Liver (tissue), 9 donors: ENCODE results near the gene GLIS1. TPM values are rescaled to one million over a fixed set of nuclear protein-coding genes. Genes with fewer than 3 reads are reported as not detected.

Experiments
- DNase-seq: peaks from one replicate; pipeline ENCODE4 v3.0.0-alpha.2; 2017; ENCODE audit warnings: low spot score
- H3K27ac ChIP-seq, 2 donors: one replicate each; pipeline ENCODE4 v1.7.0; 2013; ENCODE audit warnings: inconsistent platforms in 2 of 2, low read length in 2 of 2, control low read depth in 1 of 2, low read depth in 1 of 2, mild to moderate bottlenecking in 1 of 2
- H3K27me3 ChIP-seq, 4 donors: one replicate each; pipeline versions ENCODE4 v1.6.1 to v1.7.0; 2013; ENCODE audit warnings: low read length in 3 of 4, inconsistent platforms in 1 of 4, mild to moderate bottlenecking in 1 of 4, moderate library complexity in 1 of 4; ENCODE audit not compliant: control insufficient read depth in 4 of 4, insufficient read depth in 4 of 4
- H3K36me3 ChIP-seq, 4 donors: one replicate each; pipeline versions ENCODE4 v1.6.1 to v1.7.0; 2013; ENCODE audit warnings: low read length in 3 of 4, mild to moderate bottlenecking in 3 of 4, low read depth in 1 of 4, moderate library complexity in 1 of 4; ENCODE audit not compliant: control insufficient read depth in 4 of 4, insufficient read depth in 3 of 4
- H3K4me1 ChIP-seq, 4 donors: one replicate each; pipeline versions ENCODE4 v1.6.1 to v1.7.0; 2013; ENCODE audit warnings: low read length in 3 of 4, mild to moderate bottlenecking in 3 of 4, moderate library complexity in 1 of 4; ENCODE audit not compliant: control insufficient read depth in 4 of 4, insufficient read depth in 4 of 4
- H3K4me3 ChIP-seq, 3 donors: one replicate each; pipeline versions ENCODE4 v1.6.1 to v1.7.0; 2013; ENCODE audit warnings: low read length in 3 of 3, control low read depth in 1 of 3, low read depth in 1 of 3, mild to moderate bottlenecking in 1 of 3
- H3K9ac ChIP-seq, 2 donors: one replicate each; pipeline ENCODE4 v1.7.0; 2013; ENCODE audit warnings: low read length in 2 of 2, mild to moderate bottlenecking in 2 of 2, moderate library complexity in 2 of 2, control low read depth in 1 of 2, low read depth in 1 of 2
- H3K9me3 ChIP-seq, 4 donors: one replicate each; pipeline versions ENCODE4 v1.6.1 to v1.7.0; 2013; ENCODE audit warnings: low read length in 3 of 4; ENCODE audit not compliant: control insufficient read depth in 4 of 4
- FOXA1 ChIP-seq: IDR thresholded peaks from 2 replicates; pipeline ENCODE4 v1.6.1; 2016; ENCODE audit warnings: antibody characterized with exemption
- FOXA2 ChIP-seq: IDR thresholded peaks from 2 replicates; pipeline ENCODE4 v1.6.1; 2016; ENCODE audit warnings: antibody characterized with exemption
- GABPA ChIP-seq, 2 donors: IDR thresholded peaks in 1 of 2; conservative IDR thresholded peaks in 1 of 2; 2 replicates each; pipeline ENCODE4 v1.6.1; 2016; ENCODE audit warnings: antibody characterized with exemption in 2 of 2, mild to moderate bottlenecking in 1 of 2, moderate library complexity in 1 of 2
- HNF4A ChIP-seq, 2 donors: conservative IDR thresholded peaks; 2 replicates each; pipeline ENCODE4 v1.6.1; 2016; ENCODE audit warnings: antibody characterized with exemption in 2 of 2, mild to moderate bottlenecking in 2 of 2
- HNF4G ChIP-seq: IDR thresholded peaks from 2 replicates; pipeline ENCODE4 v1.6.1; 2016; ENCODE audit warnings: antibody characterized with exemption
- JUND ChIP-seq, 2 donors: IDR thresholded peaks; 2 replicates each; pipeline ENCODE4 v1.6.1; 2016; ENCODE audit warnings: antibody characterized with exemption in 2 of 2
- NR2F2 ChIP-seq: IDR thresholded peaks from 2 replicates; pipeline ENCODE4 v1.6.1; 2016; ENCODE audit warnings: antibody characterized with exemption
- RAD21 ChIP-seq, 2 donors: IDR thresholded peaks; 2 replicates each; pipeline ENCODE4 v1.6.1; 2016; ENCODE audit warnings: antibody characterized with exemption in 2 of 2, mild to moderate bottlenecking in 2 of 2
- SP1 ChIP-seq: IDR thresholded peaks from 2 replicates; pipeline ENCODE4 v1.6.1; 2018; ENCODE audit warnings: antibody characterized with exemption, mild to moderate bottlenecking
- TAF1 ChIP-seq: conservative IDR thresholded peaks from 2 replicates; pipeline ENCODE4 v1.6.1; 2016; ENCODE audit warnings: antibody characterized with exemption, mild to moderate bottlenecking
- WGBS: extraction: QIAGEN DNeasy Blood & Tissue Kit; methylation state at CpG from one replicate; pipeline ENCODE4 v1.1.7; 2013; 5-methylcytosine and 5-hydroxymethylcytosine counted together
- polyA plus RNA-seq, 2 donors: library from polyadenylated mRNA; stranded (reverse) in 1 of 2; unstranded in 1 of 2; fragments of 200-250 nt in 1 of 2; fragments of >200 nt in 1 of 2; fragmentation: Nextera tagmentation in 1 of 2; extraction: Ambion mirVana in 1 of 2; gene quantifications; one replicate each; pipeline versions ENCODE4 v1.2.1 to v1.2.3, GENCODE V29; 2013 to 2015
- total RNA-seq, 2 donors: library from RNA; depleted of rRNA; stranded (reverse); fragments of >200 nt; gene quantifications; one replicate each; pipeline ENCODE4 v1.2.3, GENCODE V29; 2014
- TF ChIP-seq, protein P1 (sequence below): IDR thresholded peaks from 2 replicates; pipeline ENCODE4 v1.6.1; 2016; ENCODE audit warnings: antibody characterized with exemption
- TF ChIP-seq, protein P2 (sequence below): IDR thresholded peaks from 2 replicates; pipeline ENCODE4 v1.6.1; 2016; ENCODE audit warnings: antibody characterized with exemption
- TF ChIP-seq, protein P3 (sequence below): IDR thresholded peaks from 2 replicates; pipeline ENCODE4 v1.6.1; 2016; ENCODE audit warnings: antibody characterized with exemption, mild to moderate bottlenecking
- TF ChIP-seq, protein P4 (sequence below): IDR thresholded peaks from 2 replicates; pipeline ENCODE4 v1.6.1; 2016; ENCODE audit warnings: antibody characterized with exemption
- TF ChIP-seq, protein P5 (sequence below): fragments of 150-350 bp; IDR thresholded peaks from 2 replicates; pipeline ENCODE4 v1.5.1; 2017; ENCODE audit warnings: improper control_type of control experiment, low read depth, low read length; ENCODE audit not compliant: missing input control
- donor health status: healthy.
- donor health status: healthy.
- donor health status: healthy.
- donor health status: healthy.
- donor health status: healthy.

GLIS1 gene
- total and polyA plus RNA-seq, 4 donors: under 0.01 to 0.05 TPM; not detected in 2

DNA sequence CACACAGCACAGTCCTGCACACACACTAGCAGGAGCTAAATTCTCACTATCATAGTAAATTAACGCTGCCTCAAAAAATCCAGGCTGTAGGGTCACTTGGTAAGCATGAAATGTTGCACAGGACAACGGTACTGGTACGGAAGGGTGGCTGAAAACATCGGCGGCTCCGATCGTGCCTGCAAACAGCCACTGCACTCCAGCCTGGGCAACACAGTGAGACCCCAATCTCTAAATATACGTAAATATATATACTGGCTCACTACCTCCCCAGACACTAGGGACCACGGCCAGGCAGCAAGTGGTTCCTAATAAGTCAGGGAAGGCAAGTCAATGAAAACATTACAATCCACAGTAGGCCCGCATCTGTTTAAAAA is 44.3 kb downstream of the GLIS1 start:
- DNase-seq: no peak
- Histone ChIP-seq H3K9me3 (no peaks in the 10 kb centered on the region), H3K36me3 (no peaks in the 10 kb centered on the region), H3K27ac (no peak overlapping the region), H3K9ac (no peak overlapping the region), H3K4me3 (no peak overlapping the region), H3K27me3 (no peaks in the 10 kb centered on the region), H3K4me1 (no peaks in the 10 kb centered on the region)
- WGBS: 89% methylated on average over 10 of the region's 10 CpGs
- TF ChIP-seq NR2F2 (no peak), FOXA2 (no peak), JUND (IDR thresholded peaks at IDR 0.05) (no peak), HNF4G (no peak), SP1 (no peak), RAD21 (IDR thresholded peaks at IDR 0.05) (no peak), HNF4A (conservative IDR thresholded peaks at IDR 0.05) (no peak), TAF1 (no peak), GABPA (IDR thresholded peaks at IDR 0.05 in 1 of 2, conservative IDR thresholded peaks at IDR 0.05 in 1 of 2) (no peak), FOXA1 (no peak)
- TF ChIP-seq, protein P1, sequence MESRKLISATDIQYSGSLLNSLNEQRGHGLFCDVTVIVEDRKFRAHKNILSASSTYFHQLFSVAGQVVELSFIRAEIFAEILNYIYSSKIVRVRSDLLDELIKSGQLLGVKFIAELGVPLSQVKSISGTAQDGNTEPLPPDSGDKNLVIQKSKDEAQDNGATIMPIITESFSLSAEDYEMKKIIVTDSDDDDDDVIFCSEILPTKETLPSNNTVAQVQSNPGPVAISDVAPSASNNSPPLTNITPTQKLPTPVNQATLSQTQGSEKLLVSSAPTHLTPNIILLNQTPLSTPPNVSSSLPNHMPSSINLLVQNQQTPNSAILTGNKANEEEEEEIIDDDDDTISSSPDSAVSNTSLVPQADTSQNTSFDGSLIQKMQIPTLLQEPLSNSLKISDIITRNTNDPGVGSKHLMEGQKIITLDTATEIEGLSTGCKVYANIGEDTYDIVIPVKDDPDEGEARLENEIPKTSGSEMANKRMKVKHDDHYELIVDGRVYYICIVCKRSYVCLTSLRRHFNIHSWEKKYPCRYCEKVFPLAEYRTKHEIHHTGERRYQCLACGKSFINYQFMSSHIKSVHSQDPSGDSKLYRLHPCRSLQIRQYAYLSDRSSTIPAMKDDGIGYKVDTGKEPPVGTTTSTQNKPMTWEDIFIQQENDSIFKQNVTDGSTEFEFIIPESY: no peak
- TF ChIP-seq, protein P2, sequence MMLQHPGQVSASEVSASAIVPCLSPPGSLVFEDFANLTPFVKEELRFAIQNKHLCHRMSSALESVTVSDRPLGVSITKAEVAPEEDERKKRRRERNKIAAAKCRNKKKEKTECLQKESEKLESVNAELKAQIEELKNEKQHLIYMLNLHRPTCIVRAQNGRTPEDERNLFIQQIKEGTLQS: no peak
- TF ChIP-seq, protein P3, sequence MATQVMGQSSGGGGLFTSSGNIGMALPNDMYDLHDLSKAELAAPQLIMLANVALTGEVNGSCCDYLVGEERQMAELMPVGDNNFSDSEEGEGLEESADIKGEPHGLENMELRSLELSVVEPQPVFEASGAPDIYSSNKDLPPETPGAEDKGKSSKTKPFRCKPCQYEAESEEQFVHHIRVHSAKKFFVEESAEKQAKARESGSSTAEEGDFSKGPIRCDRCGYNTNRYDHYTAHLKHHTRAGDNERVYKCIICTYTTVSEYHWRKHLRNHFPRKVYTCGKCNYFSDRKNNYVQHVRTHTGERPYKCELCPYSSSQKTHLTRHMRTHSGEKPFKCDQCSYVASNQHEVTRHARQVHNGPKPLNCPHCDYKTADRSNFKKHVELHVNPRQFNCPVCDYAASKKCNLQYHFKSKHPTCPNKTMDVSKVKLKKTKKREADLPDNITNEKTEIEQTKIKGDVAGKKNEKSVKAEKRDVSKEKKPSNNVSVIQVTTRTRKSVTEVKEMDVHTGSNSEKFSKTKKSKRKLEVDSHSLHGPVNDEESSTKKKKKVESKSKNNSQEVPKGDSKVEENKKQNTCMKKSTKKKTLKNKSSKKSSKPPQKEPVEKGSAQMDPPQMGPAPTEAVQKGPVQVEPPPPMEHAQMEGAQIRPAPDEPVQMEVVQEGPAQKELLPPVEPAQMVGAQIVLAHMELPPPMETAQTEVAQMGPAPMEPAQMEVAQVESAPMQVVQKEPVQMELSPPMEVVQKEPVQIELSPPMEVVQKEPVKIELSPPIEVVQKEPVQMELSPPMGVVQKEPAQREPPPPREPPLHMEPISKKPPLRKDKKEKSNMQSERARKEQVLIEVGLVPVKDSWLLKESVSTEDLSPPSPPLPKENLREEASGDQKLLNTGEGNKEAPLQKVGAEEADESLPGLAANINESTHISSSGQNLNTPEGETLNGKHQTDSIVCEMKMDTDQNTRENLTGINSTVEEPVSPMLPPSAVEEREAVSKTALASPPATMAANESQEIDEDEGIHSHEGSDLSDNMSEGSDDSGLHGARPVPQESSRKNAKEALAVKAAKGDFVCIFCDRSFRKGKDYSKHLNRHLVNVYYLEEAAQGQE: no peak
- TF ChIP-seq, protein P4, sequence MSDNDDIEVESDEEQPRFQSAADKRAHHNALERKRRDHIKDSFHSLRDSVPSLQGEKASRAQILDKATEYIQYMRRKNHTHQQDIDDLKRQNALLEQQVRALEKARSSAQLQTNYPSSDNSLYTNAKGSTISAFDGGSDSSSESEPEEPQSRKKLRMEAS: no peak

DNA sequence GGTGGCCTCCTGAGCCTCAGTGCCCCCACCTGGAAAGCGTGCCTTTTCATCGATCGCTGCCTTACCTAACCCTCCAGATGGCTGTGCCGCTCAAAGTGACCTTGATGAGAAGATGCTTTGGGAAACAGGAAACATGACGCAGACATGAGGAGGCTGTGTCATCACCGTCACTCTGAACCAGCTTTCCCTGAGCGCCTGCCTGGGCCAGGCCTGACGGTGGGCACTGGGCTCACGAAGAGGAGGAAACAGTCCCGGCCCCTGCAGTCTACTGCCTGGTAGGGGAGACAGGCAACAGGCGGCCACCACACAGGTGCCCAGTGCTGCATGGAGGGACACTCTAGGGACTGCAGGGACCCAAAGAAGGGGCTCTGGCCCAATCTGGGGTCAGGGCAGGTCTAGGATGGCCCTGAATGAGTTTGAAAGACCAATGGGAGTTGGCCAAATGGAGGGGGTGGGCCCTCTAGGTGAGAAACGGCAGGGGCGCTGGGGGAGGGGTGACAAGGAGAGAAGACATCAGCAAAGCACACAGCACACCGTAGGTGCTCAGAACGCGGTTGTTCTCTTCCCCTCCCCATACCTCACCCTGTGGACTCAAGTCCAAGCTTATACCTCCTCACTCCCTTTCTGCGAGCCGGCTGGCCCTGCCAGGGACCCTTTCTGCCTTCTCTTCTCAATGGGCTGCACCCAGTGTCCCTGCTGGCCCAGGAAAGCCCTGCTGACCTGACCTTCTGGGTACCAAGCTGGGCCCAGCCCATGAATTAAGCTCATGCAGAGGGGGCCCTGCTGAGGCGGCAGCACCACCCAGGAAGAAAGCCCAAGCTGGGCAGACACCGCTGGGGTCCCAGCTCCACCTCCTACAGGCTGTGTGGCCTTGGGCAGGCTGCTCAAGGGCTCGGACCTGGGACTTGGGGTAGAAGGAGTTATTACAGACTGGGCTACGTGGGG is 44.9 kb downstream of the GLIS1 start:
- no peak for DNase-seq
- no peak overlapping the region for H3K9ac ChIP-seq
- H3K27ac ChIP-seq: no peak overlapping the region
- H3K36me3 ChIP-seq: no peaks in the 10 kb centered on the region
- TF ChIP-seq GABPA (IDR thresholded peaks at IDR 0.05 in 1 of 2, conservative IDR thresholded peaks at IDR 0.05 in 1 of 2) (no peak), SP1 (no peak), TAF1 (no peak), FOXA1 (no peak), HNF4A (conservative IDR thresholded peaks at IDR 0.05) (no peak), NR2F2 (no peak)
- TF ChIP-seq, protein P4: no peak
- TF ChIP-seq, protein P5, sequence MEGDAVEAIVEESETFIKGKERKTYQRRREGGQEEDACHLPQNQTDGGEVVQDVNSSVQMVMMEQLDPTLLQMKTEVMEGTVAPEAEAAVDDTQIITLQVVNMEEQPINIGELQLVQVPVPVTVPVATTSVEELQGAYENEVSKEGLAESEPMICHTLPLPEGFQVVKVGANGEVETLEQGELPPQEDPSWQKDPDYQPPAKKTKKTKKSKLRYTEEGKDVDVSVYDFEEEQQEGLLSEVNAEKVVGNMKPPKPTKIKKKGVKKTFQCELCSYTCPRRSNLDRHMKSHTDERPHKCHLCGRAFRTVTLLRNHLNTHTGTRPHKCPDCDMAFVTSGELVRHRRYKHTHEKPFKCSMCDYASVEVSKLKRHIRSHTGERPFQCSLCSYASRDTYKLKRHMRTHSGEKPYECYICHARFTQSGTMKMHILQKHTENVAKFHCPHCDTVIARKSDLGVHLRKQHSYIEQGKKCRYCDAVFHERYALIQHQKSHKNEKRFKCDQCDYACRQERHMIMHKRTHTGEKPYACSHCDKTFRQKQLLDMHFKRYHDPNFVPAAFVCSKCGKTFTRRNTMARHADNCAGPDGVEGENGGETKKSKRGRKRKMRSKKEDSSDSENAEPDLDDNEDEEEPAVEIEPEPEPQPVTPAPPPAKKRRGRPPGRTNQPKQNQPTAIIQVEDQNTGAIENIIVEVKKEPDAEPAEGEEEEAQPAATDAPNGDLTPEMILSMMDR: no peak
- no peak overlapping the region for H3K4me3 ChIP-seq
- no peaks in the 10 kb centered on the region for H3K4me1 ChIP-seq
- H3K9me3 ChIP-seq: no peaks in the 10 kb centered on the region
- 74% methylated on average over 22 of the region's 22 CpGs for WGBS
- no peaks in the 10 kb centered on the region for H3K27me3 ChIP-seq
